Measurements from ENCODE around the gene AADAC.
A peak's percentile ranks its signal among the peaks of the same experiment; 100 is the strongest.

AADAC gene

GRCh38 chr3:151816091-151816604 is 2.2 kb downstream of the AADAC start:
- Mint-ChIP-seq H3K4me1 (peaks cover 12% of the 10 kb centered on the region), H3K36me3 (ENCODE audit: low read depth) (no peaks in the 10 kb centered on the region), H3K27ac (peak overlapping the region; percentile 35 to 76 (median 51)), H3K27me3 (ENCODE audit: low read depth) (no peaks in the 10 kb centered on the region), H3K4me3 (peak overlapping the region in 1 of 3 experiments; percentile 3), H3K9me3 (no peaks in the 10 kb centered on the region)
- TF ChIP-seq, protein P1, sequence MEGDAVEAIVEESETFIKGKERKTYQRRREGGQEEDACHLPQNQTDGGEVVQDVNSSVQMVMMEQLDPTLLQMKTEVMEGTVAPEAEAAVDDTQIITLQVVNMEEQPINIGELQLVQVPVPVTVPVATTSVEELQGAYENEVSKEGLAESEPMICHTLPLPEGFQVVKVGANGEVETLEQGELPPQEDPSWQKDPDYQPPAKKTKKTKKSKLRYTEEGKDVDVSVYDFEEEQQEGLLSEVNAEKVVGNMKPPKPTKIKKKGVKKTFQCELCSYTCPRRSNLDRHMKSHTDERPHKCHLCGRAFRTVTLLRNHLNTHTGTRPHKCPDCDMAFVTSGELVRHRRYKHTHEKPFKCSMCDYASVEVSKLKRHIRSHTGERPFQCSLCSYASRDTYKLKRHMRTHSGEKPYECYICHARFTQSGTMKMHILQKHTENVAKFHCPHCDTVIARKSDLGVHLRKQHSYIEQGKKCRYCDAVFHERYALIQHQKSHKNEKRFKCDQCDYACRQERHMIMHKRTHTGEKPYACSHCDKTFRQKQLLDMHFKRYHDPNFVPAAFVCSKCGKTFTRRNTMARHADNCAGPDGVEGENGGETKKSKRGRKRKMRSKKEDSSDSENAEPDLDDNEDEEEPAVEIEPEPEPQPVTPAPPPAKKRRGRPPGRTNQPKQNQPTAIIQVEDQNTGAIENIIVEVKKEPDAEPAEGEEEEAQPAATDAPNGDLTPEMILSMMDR (IDR thresholded peaks at IDR 0.05; ENCODE audit: unreplicated experiment in 3 of 3), result no peak

GRCh38 chr3:151817473-151817872 is 3.6 kb downstream of the AADAC start:
- H3K36me3 Mint-ChIP-seq (ENCODE audit: low read depth), result no peaks in the 10 kb centered on the region
- H3K27me3 Mint-ChIP-seq (ENCODE audit: low read depth), result no peaks in the 10 kb centered on the region
- no peak overlapping the region for H3K4me3 Mint-ChIP-seq
- TF ChIP-seq, protein P1 (IDR thresholded peaks at IDR 0.05; ENCODE audit: unreplicated experiment in 3 of 3), result no peak
- no peak overlapping the region for H3K27ac Mint-ChIP-seq
- no peaks in the 10 kb centered on the region for H3K9me3 Mint-ChIP-seq
- peaks cover 12% of the 10 kb centered on the region for H3K4me1 Mint-ChIP-seq

DNA sequence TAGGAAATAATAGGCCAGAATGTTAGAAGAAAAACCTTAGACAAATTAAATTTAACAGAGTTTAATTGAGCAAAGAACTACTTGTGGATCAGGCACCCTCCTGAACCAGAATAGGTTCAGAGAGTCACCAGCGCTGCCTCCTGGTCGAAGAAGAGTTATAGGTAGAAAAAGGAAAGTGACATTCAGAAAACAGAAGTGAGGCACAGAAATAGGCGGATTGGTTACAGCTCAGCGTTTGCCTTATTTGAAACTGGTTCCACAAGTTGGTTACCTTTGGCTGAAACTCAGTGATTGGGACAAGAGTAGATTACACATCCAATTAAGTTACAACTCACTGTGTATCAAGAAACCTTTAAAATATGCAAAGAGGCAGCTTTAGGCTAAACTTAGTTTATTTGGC is 4.4 kb downstream of the AADAC start:
- no peak overlapping the region for H3K4me3 Mint-ChIP-seq
- TF ChIP-seq, protein P1 (IDR thresholded peaks at IDR 0.05; ENCODE audit: unreplicated experiment in 3 of 3), result no peak
- no peaks in the 10 kb centered on the region for H3K27me3 Mint-ChIP-seq (ENCODE audit: low read depth)
- no peaks in the 10 kb centered on the region for H3K36me3 Mint-ChIP-seq (ENCODE audit: low read depth)
- H3K9me3 Mint-ChIP-seq, result no peaks in the 10 kb centered on the region
- no peak overlapping the region for H3K27ac Mint-ChIP-seq
- peaks cover 12% of the 10 kb centered on the region for H3K4me1 Mint-ChIP-seq

GRCh38 chr3:151819910-151820309 is 6.0 kb downstream of the AADAC start:
- no peak overlapping the region for H3K4me3 Mint-ChIP-seq
- H3K4me1 Mint-ChIP-seq, result peaks cover 12% of the 10 kb centered on the region
- no peaks in the 10 kb centered on the region for H3K9me3 Mint-ChIP-seq
- H3K27ac Mint-ChIP-seq, result no peak overlapping the region
- TF ChIP-seq, protein P1 (IDR thresholded peaks at IDR 0.05; ENCODE audit: unreplicated experiment in 3 of 3), result no peak
- H3K36me3 Mint-ChIP-seq (ENCODE audit: low read depth), result no peaks in the 10 kb centered on the region
- no peaks in the 10 kb centered on the region for H3K27me3 Mint-ChIP-seq (ENCODE audit: low read depth)

GRCh38 chr3:151827816-151828215 is 13.9 kb downstream of the AADAC start:
- peaks cover 15% of the 10 kb centered on the region for H3K9me3 Mint-ChIP-seq
- H3K4me1 Mint-ChIP-seq, result no peaks in the 10 kb centered on the region
- H3K4me3 Mint-ChIP-seq, result no peak overlapping the region
- no peak overlapping the region for H3K27ac Mint-ChIP-seq
- peaks cover 4% of the 10 kb centered on the region for H3K36me3 Mint-ChIP-seq (ENCODE audit: low read depth)
- TF ChIP-seq, protein P1 (IDR thresholded peaks at IDR 0.05; ENCODE audit: unreplicated experiment in 3 of 3), result no peak
- no peaks in the 10 kb centered on the region for H3K27me3 Mint-ChIP-seq (ENCODE audit: low read depth)

- Mint-ChIP-seq H3K27ac (no peak overlapping the region), H3K4me3 (no peak overlapping the region), H3K27me3 (ENCODE audit: low read depth) (peaks cover 3% of the 10 kb centered on the region), H3K4me1 (peaks cover 13% of the 10 kb centered on the region), H3K9me3 (peaks cover 3% of the 10 kb centered on the region), H3K36me3 (ENCODE audit: low read depth) (no peaks in the 10 kb centered on the region)
- TF ChIP-seq, protein P1 (IDR thresholded peaks at IDR 0.05; ENCODE audit: unreplicated experiment in 3 of 3), result no peak
Observed at GRCh38 chr3:151835751-151836525, 22.0 kb downstream of the AADAC start.

Measured in nephron (organoid).